Activated CD4-positive, alpha-beta T cell treated with anti-CD3 and anti-CD28 coated beads, Interleukin-10, Interleukin-2, amounts not matched to agents 100 ng/mL and 50 ng/mL, durations not matched to agents 16 hours and 8 hours (primary cell): ENCODE results near the gene RSPH6A.
"Not testable (repeated sequence)": the region's sequence is repeated elsewhere in the genome, so short reads cannot be mapped to it uniquely, and the experiment has no call there.

Source experiments
- DNase-seq: peaks from one replicate; pipeline ENCODE4 v3.0.0-alpha.2; 2020

The RSPH6A gene

DNA sequence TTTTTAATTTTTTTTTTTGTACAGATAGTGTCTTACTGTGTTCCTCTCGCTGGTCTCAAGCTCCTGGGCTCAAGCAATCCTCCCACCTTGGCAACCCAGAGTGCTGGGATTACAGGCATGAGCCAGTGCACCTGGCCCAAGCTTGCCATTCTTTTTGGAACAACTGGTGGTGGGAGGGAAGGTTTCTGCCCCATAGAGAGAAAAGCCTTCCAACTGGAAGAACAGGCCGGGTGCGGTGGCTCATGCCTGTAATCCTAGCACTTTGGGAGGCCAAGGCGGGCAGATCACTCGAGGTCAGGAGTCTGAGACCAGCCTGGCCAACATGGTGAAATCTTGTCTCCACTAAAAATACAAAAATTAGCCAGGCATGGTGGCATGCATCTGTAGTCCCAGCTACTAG, 15.6 kb downstream of the RSPH6A start:
- DNase-seq = not testable (repeated sequence)

DNA sequence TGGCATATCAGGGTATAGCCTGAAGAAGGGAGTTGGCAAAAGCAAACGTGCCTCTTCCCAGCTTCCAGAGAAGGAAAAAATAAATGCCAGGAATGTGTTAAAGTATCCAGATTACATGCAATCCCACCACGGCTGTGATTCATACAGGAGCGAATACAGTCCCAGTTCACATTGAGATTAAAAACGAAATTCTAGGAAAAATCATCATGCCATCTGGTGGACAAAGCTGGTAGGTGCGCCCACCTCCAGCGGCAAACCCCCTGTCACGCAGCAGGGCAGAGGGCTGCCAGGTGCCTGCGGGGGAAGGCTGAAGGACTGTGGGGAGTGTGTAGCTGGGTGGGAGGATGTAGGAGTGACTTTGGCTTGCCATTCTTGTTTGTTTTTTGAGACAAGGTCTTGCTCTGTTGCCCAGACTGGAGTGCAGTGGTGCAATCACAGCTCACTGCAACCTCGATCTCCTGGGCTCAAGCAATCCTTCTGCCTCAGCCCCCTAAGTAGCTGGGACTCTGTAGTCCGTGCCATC, 16.1 kb downstream of the RSPH6A start:
- peak; percentile 55 for DNase-seq

DNA sequence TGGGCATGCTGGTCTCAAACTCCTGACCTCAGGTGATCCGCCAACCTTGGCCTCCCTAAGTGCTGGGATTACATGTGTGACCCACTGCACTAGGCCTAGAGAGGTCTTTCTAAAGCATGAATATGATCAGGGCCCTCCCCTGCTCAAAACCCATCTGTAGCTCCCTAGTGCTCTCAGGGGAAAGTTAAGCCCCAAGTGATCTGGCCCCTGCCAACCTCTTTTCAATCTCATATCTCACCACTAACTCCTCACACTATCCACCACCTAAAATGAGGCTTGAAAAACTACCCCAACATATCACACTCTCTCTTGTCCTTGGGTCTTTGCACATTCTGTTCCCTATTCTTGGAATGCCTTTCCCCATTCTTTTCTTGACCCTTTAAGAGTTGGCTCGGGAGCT, 20.5 kb downstream of the RSPH6A start:
- DNase-seq = no peak

DNA sequence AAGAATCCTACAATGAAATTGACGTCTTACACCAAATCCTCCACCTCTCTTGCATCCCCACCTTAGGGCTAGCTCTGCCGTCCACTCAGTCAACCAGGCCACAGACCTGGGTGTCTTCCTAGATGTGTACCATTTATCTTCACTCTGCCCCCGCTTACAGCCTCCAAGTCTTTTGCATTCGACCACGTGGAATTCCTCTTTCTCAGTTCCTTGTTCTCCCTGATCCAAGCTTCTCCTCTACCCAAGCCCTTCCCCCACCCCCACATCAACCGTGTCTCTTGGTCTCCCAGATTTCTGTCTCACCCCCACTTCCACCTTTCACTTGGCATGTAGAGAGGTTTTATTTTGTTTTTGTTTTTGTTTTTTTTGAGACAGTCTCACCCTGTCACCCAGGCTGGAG, 21.2 kb downstream of the RSPH6A start:
- DNase-seq = no peak

DNA sequence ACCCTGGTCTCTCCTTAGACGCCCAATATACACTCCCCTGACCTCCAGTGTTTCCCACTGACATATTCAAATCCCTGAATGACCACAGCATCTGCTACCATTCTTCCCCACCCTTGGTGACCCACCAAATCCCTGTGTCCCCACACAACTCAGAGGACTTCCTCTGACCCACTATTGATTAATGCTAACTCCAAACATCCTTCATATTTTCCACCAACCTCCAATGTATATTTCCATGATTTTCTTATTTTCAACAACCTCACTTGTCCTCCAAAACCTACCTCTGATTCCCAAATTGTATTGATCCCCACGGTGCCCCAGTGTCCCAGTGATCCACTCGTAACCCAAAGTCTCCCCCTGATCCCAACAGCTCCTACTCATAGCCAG, 21.9 kb downstream of the RSPH6A start:
- DNase-seq = no peak

DNA sequence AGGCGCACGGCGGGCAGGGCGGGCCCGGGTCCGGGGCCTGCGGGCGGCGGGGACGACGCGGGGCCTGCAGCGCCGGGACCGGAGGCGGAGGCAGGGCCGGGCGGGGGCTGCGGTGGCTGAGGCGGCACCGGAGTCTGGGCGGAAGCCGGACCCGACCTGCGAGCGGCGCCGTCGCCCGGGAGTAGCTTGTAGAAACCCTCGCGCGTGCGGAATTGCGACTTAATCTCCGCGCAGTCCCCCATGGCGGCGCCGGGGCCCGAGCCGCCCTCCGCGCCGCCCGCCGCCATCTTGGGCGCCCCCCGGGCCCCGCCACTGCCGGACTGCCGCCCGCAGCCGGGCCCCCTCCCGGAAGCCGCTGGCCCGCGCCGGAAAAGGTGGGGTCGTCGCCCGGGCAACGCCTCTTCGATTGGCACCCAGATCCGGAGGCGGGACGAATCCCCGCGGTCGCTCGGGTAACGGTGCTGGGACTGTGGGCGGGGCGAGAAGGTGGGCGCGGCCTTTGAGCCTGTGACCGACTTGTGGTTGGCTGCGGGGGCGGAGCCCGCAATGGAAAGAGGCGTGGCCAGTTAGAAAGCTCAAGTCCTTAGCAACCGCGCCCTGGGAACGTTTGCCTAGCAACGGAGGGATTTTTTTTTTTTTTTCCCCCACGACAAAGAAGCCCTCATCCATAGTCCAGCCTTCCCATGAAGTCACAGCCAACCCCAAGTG, 22.5 kb downstream of the RSPH6A start, which contains the start of gene DMWD:
TSS of gene DMWD (minus strand) at position 376 of the 708 bp plus-strand sequence. CDS start at position 287, 89 bp downstream.
- DNase-seq = peak; percentile 100

DNA sequence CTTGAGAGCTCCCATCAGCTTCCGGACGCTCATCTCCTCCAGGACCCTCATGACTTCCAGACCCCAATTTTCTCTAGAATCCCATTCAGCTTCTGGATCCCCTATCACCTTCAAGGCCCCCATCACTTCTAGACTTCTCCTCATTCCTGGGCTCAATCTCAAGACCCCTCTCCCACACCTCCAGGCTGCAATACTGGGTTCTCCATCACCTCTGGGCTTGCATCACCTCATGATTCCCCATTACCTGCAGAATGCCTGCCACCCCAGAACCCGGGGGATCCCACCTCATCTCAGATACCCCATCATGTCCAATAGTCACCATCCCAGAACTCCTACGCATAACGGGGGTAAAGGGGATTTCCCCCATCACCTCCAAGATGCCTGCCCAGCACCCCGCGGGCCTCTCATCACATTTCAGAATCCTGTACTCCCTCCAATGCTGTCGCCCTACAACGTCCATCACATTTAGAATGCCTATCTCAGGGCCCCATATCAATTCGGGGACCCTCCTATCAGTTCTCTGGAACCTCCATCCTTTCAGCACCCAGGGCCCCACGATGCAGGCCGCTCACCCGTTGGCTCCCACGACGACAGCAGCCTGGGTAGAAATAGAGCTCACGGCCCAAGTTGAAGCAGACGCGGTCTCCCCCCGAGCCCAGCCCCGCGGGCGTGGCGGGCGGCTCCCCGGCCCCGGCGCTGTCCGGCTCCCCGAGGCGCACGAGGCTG, 23.2 kb downstream of the RSPH6A start:
- DNase-seq = no peak

DNA sequence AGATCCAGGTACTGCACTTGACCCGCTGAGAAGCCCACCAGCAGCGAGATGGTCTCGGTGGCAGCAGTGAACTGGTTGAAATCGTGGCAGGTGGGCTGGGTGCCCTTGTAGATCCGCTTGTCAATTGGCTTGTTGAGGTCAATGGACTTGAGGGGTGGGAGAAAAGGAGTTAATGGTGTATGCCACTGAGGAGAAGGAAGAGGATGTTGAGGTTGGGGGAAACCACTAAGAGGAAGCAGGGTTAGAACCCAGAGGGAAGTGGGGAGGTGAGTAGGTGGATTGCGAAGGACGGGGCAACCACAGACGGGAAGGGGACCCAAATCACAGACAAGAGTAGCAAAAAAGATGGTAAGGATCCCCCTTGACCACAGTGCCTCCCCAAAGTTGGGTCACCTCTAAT, 24.2 kb downstream of the RSPH6A start:
- peak; percentile 75 for DNase-seq

DNA sequence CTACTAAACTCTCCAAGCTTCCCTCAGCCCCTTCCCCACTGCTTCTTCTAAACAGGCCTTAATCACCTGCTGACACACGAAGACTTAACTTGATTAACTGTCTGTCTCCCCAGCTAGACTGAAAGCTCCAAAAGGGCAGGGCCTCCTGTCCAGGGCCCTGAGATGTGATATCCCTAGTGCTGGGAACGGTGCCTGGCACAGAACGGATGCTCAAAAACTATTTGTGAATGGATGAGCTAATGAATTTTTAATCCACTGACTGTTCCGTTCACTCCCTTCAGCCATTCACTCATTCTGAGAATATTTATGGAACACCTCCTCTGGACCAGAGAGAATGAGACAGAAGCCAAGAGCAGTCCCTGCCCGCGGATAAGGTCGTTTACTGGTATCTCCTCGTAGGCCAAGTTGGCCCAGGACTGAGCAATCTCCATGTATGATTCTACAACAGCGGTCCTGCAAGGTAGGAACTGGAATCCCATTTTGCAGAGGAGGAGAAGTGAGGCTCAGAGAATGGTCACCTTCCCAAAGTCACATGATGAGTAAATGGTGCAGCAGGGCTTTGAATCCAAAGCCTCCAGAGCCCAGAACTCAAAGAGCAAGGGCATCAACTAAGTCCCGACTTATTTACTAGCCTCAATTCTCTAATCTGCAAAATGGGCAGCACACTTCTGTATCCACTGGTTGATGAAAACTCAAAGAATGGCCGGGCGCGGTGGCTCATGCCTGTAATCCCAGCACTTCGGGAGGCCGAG, 25.9 kb downstream of the RSPH6A start:
- DNase-seq = no peak

DNA sequence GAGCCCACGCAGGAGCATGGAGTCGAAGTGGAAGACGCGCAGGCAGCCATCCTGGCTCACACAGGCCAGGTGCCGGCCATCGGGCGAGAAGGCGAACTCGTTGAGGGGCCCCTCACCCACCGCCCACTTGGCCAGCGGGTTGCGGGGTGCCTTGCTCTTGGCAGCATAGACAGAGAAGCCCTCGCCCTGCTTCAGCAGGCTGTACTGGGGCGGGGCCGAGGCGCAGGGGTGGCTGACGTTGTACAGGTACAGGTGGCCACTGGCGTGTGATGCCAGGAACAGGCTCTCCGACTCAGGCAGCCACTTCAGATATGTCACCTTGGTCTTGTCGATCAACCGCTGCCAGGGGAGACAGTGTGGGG, 28.6 kb downstream of the RSPH6A start:
- no peak for DNase-seq

DNA sequence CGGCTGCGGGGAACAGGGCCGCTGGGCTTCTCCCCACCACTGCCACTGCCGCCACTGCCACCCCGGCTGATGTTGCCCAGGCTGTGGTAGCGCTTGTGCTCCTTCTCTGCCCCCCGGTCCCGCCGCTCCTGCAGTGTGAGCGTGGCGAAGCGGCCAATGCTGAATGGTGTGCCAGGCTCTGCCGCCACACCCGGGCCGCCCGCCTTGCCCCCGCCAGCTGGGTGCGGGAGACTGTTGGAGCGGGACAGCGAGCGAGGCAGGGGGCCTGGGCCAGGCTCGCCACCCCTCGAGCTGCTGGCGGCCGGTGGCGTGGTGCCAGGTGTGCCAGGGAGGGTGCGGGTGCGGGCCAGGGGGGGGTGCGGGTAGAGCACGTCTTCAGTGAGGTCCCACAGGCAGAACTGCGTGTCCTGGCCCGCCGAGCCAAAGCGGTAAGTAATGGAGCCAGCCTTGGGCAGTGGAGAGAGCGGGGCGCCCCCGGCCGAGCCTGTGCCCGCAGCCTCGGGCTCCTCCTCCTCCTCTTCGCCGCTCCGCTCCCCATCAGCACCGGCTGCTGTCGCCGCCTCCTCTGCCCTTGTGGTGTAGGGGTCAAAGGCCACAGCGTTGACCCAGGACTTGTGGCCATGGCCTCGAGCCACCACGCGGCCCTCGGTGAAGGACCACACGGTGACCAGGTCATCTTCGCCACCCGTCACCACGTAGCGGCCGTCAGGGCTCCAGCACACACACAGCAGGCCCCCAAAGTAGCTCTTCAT, 29.2 kb downstream of the RSPH6A start:
- no peak for DNase-seq

DNA sequence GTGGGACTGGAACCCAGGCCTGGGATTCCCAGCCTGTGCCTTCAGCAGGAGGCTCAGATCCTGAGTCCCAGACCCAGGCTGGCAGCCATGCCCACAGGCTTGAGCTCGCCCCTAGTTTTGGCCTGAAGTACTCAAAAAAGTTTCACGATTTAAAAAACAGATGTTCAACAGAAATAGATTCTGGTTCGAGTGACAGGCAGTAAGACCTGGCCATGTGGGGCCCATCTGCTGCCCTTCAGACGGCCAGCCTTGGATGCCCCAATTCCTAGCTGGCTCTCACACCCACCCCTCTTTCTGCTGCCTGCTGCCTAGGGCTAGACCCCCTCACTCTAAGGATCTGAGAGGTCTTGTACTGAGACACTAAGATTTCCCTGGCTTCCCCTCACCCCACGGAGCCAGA, 30.0 kb downstream of the RSPH6A start:
- no peak for DNase-seq

DNA sequence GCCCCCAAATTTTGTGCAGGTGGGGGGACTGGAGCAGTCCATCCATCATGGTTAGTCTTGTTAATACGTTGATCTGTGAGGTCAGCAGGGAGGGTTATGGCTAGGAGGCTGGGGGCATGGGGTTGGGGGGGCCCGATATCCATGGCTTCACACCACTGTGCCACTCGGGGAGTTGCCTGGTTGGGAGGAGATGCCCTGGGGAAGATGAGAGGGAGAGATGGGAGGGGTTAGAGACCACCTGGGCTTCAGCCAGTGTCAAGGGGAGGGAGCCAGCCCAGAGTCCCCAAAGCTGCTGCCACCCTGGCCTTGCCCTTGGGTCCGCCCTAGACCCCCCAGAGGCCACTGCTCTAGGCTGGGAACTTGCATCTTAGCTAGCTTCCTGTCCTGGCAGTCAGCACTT, 31.0 kb downstream of the RSPH6A start:
- DNase-seq = no peak

DNA sequence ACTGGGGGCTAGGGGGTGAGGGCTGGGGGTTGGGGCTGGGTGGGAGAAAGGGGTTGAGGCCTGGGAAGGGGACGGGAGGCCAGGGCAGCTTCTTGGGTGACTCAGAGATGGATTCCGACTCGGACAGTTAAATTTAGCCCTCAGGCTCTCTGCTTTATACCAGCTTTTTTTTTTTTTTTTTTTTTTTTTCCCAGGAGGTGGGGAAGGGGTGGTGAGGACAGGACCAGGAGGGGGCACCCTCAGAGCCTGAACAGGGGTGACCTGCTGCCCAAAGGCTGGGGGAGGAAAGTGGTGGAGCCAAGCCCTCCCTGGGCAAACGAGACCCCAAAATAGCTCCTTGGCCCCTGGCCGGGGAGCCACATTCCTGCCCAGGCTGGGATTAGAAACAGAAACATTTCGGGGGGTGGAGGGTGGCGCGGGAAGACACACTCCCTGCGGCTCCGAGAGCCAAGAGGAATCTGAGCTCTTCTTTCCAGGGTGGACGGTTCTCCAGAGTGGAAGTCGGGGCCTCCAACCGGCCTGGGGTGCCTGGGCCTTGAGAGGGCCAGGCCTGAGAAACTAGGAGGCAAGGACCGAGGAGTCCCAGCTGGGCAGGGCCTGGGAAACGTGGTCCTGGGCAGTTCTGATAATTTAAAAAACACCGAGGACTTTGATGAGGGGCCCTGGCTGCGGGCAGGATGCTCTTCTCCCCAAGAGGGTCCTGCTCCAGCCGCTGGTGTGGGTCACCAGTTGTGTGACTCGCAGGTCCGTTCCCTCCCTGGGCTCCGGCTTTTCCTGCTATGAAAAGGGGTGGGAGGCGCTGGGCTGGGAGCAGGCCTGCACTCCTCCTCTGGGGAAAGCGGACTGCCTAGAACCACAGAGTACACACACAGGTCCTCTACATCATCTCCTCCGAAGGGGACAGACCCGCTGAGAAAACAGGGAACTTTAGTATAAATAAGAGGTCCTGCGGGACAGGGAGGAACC, 32.0 kb downstream of the RSPH6A start:
- no peak for DNase-seq

DNA sequence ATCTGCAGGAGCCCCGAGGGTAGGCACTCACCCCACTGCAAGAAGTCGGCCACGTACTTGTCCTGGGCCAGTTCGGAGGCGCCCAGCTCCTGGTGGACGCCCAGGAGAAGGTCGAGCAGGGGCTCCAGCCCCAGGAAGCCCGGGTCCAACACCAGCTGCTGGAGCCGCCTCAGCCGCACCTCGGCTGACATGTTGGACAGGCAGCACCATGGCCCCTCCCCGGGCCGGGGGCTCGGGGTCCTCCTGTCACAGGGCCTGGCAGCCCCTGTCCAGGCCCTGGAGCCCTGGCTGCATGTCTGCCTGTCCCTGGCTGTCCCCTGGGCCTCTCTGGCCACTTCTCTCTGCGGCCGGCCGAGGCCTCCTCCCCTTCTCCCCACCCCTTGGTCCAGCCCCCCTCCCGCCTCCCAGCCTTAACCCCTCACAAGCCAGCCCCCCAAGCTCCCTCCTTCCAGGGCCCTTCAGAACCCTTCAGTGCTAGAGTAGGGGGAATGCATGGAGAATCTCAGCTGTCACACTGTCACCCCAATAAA, 32.9 kb downstream of the RSPH6A start, which contains the start of gene DMPK:
TSS of gene DMPK (minus strand) at position 329 of the 530 bp plus-strand sequence. CDS start at position 191, 138 bp downstream.
- DNase-seq = no peak

DNA sequence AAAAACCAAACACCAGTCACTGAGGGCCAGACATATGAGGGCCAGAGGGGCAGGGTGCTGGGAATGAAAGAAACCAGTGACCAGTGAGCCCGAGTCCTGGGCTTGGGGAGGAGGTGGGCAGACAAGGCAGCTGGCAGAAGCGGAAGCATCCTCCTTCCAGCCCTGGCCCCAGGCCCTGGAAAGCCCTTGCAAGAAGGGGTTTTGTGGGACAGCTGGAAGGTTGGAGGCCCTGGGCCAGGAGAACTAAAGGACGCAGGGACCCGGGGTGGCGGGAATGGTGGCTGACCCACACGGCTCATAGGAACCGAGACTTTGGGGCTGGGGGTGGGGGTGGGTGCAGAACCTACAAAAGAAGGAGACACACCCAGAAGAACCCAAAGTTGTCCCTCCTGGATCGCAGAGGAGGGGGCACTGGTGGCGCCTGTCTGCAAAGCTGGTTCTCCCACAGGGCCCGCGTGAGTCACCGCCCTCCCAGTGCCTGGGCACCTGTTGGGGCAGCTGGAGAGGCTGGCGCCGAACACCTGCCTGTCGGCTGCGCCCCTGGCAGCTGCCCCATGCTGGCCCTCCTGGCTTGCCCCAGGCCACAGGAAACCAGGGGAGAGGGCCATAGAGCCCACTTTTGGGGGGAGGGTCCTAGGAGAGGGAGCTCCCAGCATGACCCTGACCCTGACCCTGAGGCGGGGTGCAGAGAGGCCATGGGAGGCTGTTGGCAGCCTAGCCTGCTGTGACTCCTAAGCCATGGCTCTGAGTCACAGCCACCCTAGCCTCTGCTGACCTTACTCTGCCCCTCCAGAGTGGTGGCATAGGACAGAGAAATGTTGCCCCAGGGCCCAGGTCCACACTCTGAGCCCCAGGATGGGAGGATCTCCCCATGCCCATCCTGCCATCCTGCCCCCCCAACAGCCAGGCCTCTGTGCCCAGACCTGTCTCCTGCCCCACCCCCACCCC, 33.6 kb downstream of the RSPH6A start:
- no peak for DNase-seq

DNA sequence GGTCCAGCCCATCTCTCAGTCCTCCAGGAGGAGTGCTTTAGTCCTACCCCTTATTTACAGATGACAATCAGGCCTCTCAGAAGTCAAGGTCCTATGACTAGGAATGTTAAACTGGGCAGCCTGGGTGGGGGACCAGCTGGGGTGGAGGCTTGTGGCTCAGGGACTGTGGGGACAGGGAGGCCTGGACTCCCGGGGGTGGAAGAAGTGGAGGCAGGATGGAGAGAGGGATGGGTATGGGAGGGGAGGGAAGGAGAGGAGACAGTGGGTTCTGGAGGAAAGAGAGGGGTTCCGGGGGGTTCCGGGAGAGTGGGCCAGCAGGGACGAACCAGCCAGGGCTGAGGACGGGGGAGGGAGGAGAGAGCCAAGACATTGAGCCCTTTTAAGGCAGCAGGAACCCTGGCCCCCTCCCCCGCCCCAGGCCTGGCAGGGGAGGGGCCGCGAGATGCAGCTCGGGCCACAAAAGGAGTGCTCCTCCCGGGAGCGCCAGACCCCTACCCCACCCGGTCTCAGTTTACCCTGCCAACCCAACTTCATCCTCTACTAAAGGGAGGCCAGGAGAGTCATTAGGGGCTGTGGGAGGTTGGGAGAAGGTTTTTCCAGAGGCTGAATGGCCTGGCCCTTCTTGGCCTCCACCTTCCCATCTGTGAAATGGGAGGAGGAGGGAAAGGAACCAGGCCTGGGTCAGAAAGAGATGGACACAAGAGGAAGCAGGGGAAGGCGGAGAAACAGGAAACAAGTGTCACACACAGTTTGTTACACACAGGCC, 34.5 kb downstream of the RSPH6A start:
- no peak for DNase-seq

DNA sequence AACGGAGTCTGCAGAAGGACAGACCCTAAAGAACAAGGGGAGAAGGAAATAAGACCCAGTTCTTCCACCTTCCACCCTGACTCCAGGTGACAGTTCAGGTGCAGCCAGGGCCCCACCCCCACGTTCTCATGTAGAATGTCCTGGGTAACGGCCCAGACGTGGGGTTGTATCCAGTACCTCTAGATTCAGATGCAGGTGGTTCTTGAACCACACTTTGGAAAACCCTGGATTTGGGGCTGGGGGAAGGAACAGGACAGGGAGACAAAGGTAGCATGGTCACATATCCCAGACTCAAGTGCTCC, 35.0 kb downstream of the RSPH6A start:
- DNase-seq = no peak
